GM18502 (cell line): ENCODE results near the gene NPR2.

Experiments
- ATAC-seq: cut with Tn5 transposase; IDR thresholded peaks from one replicate; pipeline ENCODE4 v1.9.1; 2021; ENCODE audit warnings: mild to moderate bottlenecking; ENCODE audit not compliant: unreplicated experiment, poor library complexity

The NPR2 gene

GRCh38 chr9:35760651-35761050 is 30.7 kb upstream of the NPR2 start:
- ATAC-seq = no peak

- no peak for ATAC-seq
Observed at GRCh38 chr9:35763181-35763580, 28.2 kb upstream of the NPR2 start.

- ATAC-seq = no peak
Observed at GRCh38 chr9:35763803-35764202, 27.6 kb upstream of the NPR2 start.

- ATAC-seq = no peak
Observed at GRCh38 chr9:35766997-35767396, 24.4 kb upstream of the NPR2 start.

GRCh38 chr9:35767458-35767857 is 23.9 kb upstream of the NPR2 start:
- ATAC-seq = no peak

GRCh38 chr9:35769763-35770162 is 21.6 kb upstream of the NPR2 start:
- ATAC-seq = no peak

GRCh38 chr9:35771075-35771433 is 20.3 kb upstream of the NPR2 start:
- ATAC-seq = no peak

- ATAC-seq = no peak
Observed at GRCh38 chr9:35771534-35771933, 19.9 kb upstream of the NPR2 start.

- no peak for ATAC-seq
Observed at GRCh38 chr9:35771943-35772342, 19.4 kb upstream of the NPR2 start.

GRCh38 chr9:35774907-35775635 is 16.3 kb upstream of the NPR2 start:
- ATAC-seq = no peak

- no peak for ATAC-seq
Observed at GRCh38 chr9:35776018-35776417, 15.4 kb upstream of the NPR2 start.

GRCh38 chr9:35778496-35778895 is 12.9 kb upstream of the NPR2 start:
- no peak for ATAC-seq

- no peak for ATAC-seq
Observed at GRCh38 chr9:35781066-35781465, 10.3 kb upstream of the NPR2 start.

- ATAC-seq = no peak
Observed at GRCh38 chr9:35783418-35783817, 8.0 kb upstream of the NPR2 start.

GRCh38 chr9:35789541-35789940 is 1.9 kb upstream of the NPR2 start:
- no peak for ATAC-seq

GRCh38 chr9:35790025-35790384 is 1.4 kb upstream of the NPR2 start:
- ATAC-seq = no peak

- no peak for ATAC-seq
Observed at GRCh38 chr9:35790385-35791296, 750 bp upstream of the NPR2 start.

- ATAC-seq = no peak
Observed at GRCh38 chr9:35792024-35792813, 828 bp downstream of the NPR2 start.

GRCh38 chr9:35792826-35793225 is 1.4 kb downstream of the NPR2 start:
- ATAC-seq = no peak

GRCh38 chr9:35793461-35793860 is 2.1 kb downstream of the NPR2 start:
- ATAC-seq = no peak

GRCh38 chr9:35795695-35796094 is 4.3 kb downstream of the NPR2 start:
- no peak for ATAC-seq
